ENCODE measurements around the gene NFIB.

DNA sequence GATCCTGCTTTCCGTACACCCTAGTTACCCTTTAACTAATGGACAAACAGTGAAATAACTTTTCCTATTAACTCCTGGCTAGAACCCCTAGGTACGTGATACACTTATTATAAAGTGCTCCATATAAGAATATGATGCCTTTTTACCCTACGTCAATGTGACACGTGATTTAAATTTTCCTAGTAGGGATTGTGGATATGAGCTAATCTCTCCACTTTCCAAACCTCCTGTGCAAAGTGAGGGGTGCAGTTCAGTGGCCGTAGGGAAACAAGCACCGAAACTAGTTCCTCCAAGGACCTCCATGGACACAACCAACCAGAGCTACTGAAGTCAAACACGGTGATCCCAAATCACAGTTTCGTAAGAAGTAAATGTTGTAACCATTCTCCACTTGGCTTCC, 19.3 kb downstream of the NFIB start:
- no peak for TF ChIP-seq CTCF (IDR thresholded peaks at IDR 0.05)
- no peak for TF ChIP-seq ZFP36 (IDR thresholded peaks at IDR 0.05; ENCODE audit: borderline replicate concordance, partially characterized antibody)
- no peak for TF ChIP-seq MAX (IDR thresholded peaks at IDR 0.05)
- TF ChIP-seq EP300 (IDR thresholded peaks at IDR 0.05): no peak
- TF ChIP-seq RCOR1 (IDR thresholded peaks at IDR 0.05; ENCODE audit: low read depth, low read length): no peak
- no peak for TF ChIP-seq POLR2A (IDR thresholded peaks at IDR 0.05; ENCODE audit: low read length)
- no peak for TF ChIP-seq MAFK (IDR thresholded peaks at IDR 0.05; ENCODE audit: partially characterized antibody)

Measured in A549 (cell line).